LNCAP (cell line): ENCODE results near the gene TSPAN4.

Source experiments
- TF ChIP-seq, protein P1 (sequence below): fragments of 450-650 bp; IDR thresholded peaks from 2 replicates; pipeline ENCODE4 v1.5.1; 2017; ENCODE audit warnings: mild to moderate bottlenecking

Gene TSPAN4

DNA sequence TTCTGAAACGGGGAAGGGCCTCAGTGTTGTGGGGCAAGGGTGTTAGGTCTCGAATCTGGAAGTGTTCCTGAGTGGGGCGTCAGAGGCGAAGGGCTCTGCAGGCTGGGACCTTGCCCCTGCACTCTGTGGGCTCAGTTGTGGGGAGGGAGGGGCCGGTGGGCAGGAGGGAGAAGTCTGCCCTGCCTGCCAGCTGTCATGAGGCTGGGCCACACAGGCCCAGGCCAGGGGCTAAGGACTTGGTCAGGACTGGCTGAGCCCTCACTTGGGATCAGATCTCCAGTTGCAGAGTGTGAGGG, 14.8 kb upstream of the TSPAN4 start, which contains the start of gene CRACR2B:
Gene CRACR2B, plus strand, starts transcription at position 23 of the 296 bp plus-strand sequence. CDS start 689 bp downstream, outside the sequence.
- TF ChIP-seq, protein P1, sequence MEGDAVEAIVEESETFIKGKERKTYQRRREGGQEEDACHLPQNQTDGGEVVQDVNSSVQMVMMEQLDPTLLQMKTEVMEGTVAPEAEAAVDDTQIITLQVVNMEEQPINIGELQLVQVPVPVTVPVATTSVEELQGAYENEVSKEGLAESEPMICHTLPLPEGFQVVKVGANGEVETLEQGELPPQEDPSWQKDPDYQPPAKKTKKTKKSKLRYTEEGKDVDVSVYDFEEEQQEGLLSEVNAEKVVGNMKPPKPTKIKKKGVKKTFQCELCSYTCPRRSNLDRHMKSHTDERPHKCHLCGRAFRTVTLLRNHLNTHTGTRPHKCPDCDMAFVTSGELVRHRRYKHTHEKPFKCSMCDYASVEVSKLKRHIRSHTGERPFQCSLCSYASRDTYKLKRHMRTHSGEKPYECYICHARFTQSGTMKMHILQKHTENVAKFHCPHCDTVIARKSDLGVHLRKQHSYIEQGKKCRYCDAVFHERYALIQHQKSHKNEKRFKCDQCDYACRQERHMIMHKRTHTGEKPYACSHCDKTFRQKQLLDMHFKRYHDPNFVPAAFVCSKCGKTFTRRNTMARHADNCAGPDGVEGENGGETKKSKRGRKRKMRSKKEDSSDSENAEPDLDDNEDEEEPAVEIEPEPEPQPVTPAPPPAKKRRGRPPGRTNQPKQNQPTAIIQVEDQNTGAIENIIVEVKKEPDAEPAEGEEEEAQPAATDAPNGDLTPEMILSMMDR = no peak

GRCh38 chr11:828506-829175, 14.0 kb upstream of the TSPAN4 start:
- TF ChIP-seq, protein P1 = no peak

DNA sequence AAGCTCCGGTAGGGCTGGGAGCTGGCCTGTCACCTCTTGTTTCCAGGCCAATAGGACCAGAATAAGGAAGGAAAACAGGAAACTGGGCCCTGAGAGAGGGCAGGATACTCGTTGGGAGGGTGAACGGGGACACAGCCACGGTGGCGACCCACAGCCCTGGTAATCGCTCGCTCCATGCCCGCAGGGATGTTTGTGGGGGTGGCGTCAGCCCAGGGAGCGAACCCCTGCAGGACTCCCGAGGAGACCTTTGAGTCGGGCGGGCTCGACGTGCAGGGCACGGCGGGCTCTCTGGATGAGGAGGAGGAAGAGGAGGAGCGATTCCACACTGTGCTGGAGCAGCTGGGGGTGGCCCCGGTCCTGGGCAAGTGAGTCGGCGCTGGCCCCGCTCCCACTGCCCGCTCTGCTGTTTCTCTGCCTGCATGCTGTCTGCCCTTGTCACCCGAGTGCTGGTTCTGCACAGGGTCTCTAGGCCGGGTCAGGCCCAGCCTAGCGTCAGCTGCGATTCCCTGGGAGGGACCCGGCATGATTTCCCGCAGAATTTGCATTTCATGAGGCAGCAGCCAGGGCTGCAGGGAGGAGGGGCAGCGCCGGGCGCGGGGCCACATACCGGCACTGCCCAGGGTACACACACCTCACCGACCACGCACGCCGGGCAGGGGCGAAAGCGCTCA, 13.3 kb upstream of the TSPAN4 start:
- TF ChIP-seq, protein P1 = no peak

DNA sequence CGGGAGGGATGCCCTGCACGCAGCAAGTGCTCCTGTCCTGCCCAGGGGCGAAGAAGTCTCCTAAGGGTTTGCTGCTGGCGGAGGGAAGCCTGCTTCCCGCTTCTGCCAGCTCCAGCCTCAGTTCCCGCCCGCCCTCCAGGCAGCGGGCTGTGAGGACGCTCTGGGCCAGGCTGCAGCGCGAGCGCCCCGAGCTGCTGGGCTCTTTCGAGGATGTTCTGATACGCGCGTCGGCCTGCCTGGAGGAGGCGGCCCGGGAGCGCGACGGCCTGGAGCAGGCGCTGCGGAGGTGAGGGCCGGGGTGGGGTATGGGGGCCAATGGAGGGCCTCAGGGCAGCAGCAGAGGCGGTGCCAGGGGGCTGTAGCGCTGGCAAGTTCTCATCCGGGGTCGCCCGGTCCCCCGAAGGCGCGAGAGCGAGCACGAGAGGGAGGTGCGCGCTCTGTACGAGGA, 12.8 kb upstream of the TSPAN4 start:
- TF ChIP-seq, protein P1 = no peak

DNA sequence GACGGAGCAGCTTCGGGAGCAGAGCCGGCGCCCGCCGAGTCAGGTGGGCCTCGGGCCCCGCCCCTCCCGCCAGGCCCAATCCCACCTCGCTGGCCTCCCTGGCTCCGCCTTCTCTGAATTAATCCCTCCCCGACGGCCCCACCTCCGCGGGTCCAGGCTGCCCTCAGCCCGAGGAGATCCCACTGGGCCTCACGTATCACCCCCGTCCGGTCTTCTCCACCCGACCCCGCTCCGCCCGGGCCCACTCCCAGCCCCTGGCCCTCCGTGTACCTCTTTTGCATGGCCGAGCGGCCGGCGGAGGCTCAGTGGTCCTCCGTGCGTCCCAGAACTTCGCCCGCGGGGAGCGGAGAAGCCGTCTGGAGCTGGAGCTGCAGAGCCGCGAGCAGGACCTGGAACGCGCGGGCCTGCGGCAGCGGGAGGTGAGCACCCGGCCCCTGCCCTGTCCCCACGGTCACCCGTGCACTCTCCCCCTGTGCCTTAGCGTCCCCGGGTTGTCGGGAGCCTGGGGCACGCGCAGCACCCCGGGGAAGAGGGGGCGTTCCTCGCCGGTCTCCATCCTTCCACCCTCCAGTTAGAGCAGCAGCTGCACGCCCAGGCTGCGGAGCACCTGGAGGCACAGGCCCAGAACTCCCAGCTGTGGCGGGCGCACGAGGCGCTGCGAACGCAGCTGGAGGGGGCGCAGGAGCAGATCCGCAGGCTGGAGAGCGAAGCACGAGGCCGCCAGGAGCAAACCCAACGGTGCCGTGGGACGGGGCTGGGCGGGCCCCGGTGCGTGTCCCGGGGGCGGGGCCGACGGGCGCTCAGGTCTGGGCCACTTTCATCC, 12.1 kb upstream of the TSPAN4 start:
- TF ChIP-seq, protein P1 = no peak

- TF ChIP-seq, protein P1 = no peak
Observed at GRCh38 chr11:831118-831864, 11.4 kb upstream of the TSPAN4 start.

DNA sequence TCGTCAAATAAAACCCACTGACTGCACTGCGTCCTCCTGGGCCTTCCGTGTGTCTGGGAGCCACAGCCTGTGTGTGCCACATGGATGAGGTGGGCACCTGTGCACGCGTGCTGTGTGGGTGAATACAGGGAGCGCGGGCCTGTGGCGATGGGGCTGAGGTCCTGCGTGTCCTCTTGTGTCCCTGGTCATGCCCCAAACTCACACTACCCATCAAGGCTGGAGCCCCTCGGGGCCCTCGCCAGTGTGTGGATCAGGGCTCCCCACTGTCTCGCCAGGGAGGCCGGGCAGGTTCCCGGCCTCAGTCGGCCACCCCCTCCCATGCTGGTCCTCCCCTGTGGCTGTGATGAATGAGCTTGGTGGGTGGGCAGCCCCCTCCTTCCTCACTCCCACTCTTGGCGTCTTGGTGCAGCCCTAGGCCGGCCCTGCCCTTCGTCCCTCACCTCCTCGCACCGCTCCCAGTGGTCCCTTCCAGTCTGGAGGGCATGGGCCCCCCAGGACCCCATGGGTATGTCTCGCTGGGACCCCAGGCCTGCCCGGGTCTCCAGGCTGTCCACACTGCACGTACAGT, 10.6 kb upstream of the TSPAN4 start:
- TF ChIP-seq, protein P1 = no peak
